Breast epithelium (tissue), 3 donors: ENCODE results near the gene CEP128.

Experiments used
- POLR2A ChIP-seq: fragments of 450-650 bp; IDR thresholded peaks from one replicate; pipeline ENCODE4 v1.6.1; 2016; ENCODE audit warnings: antibody characterized with exemption, mild to moderate bottlenecking, moderate library complexity
- POLR2AphosphoS5 ChIP-seq, 3 donors: sonication (generic); formaldehyde crosslinking; IDR thresholded peaks; one replicate each; pipeline ENCODE4 v1.6.1; 2017; ENCODE audit warnings: antibody characterized with exemption in 3 of 3
- TF ChIP-seq, protein P1 (sequence below), 3 donors: fragments of 450-650 bp; IDR thresholded peaks; one replicate each; pipeline ENCODE4 v1.5.1; 2016 to 2017; ENCODE audit warnings: antibody characterized with exemption in 3 of 3, mild to moderate bottlenecking in 3 of 3, moderate library complexity in 3 of 3

GRCh38 chr14:80570930-80571298 is 370.6 kb downstream of the CEP128 start:
- TF ChIP-seq POLR2A (no peak), POLR2AphosphoS5 (IDR thresholded peaks at IDR 0.05) (no peak)
- TF ChIP-seq, protein P1, sequence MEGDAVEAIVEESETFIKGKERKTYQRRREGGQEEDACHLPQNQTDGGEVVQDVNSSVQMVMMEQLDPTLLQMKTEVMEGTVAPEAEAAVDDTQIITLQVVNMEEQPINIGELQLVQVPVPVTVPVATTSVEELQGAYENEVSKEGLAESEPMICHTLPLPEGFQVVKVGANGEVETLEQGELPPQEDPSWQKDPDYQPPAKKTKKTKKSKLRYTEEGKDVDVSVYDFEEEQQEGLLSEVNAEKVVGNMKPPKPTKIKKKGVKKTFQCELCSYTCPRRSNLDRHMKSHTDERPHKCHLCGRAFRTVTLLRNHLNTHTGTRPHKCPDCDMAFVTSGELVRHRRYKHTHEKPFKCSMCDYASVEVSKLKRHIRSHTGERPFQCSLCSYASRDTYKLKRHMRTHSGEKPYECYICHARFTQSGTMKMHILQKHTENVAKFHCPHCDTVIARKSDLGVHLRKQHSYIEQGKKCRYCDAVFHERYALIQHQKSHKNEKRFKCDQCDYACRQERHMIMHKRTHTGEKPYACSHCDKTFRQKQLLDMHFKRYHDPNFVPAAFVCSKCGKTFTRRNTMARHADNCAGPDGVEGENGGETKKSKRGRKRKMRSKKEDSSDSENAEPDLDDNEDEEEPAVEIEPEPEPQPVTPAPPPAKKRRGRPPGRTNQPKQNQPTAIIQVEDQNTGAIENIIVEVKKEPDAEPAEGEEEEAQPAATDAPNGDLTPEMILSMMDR (IDR thresholded peaks at IDR 0.05) = no peak
